ENCODE results near the gene CLEC2D. TPM values are rescaled to one million over a fixed set of nuclear protein-coding genes. Genes with fewer than 3 reads are reported as not detected.

The CLEC2D gene
- total RNA-seq, 1 donor from 2014 or later, result 18.7 TPM

- peak; percentile 10 for DNase-seq (ENCODE audit: low spot score)
- TF ChIP-seq EZH2 (IDR thresholded peaks at IDR 0.05) (no peak), EZH2phosphoT487 (IDR thresholded peaks at IDR 0.05) (no peak), CTCF (IDR thresholded peaks at IDR 0.05) (no peak)
- Histone ChIP-seq H3K79me2 (ENCODE audit: low read depth) (no peaks in the 10 kb centered on the region), H3K27me3 (no peaks in the 10 kb centered on the region), H3K4me3 (no peak overlapping the region), H4K20me1 (ENCODE audit: low read depth) (no peaks in the 10 kb centered on the region), H3K4me2 (no peak overlapping the region), H3K9me3 (ENCODE audit: low read depth) (no peaks in the 10 kb centered on the region), H3K36me3 (no peaks in the 10 kb centered on the region), H3K9ac (no peak overlapping the region), H3F3A (ENCODE audit: low read depth) (no peaks in the 10 kb centered on the region), H3K27ac (no peak overlapping the region), H2AFZ (replicated peaks) (peak overlapping the region; percentile 0), H3K4me1 (no peaks in the 10 kb centered on the region)
- no peaks in the 10 kb centered on the region for H3K27me3 Mint-ChIP-seq (ENCODE audit: insufficient read depth, low read depth)
- H3K9me3 Mint-ChIP-seq, result no peaks in the 10 kb centered on the region
- no peak overlapping the region for H3K4me3 Mint-ChIP-seq
- H3K36me3 Mint-ChIP-seq, result no peaks in the 10 kb centered on the region
- H3K4me1 Mint-ChIP-seq, result no peaks in the 10 kb centered on the region
- H3K27ac Mint-ChIP-seq, result peak overlapping the region; percentile 62
Measured at GRCh38 chr12:9745199-9745598, 75.7 kb downstream of the CLEC2D start.

Small RNA genes lying within 50 kb of the gene (small RNA-seq; reads per million reads assigned to genes)
- gene AC010186.4 (not detected), gene RNU6-700P (not detected)

Other genes starting within 250 kb of the CLEC2D start
- gene KLRB1, start 61.8 kb upstream of the CLEC2D start, total RNA-seq (ENCODE audit: low replicate concordance), result not detected in 2 replicates
- not detected in 2 replicates for gene CLECL1, start 63.4 kb downstream of the CLEC2D start, total RNA-seq (ENCODE audit: low replicate concordance)
- gene CD69, start 91.2 kb downstream of the CLEC2D start, total RNA-seq (ENCODE audit: low replicate concordance), result not detected in 2 replicates
- gene KLRF1, start 157.8 kb downstream of the CLEC2D start, total RNA-seq (ENCODE audit: low replicate concordance), result not detected in 2 replicates
- 0.28 and 1.0 TPM in 2 replicates for gene CLEC2B, start 199.6 kb downstream of the CLEC2D start, total RNA-seq (ENCODE audit: low replicate concordance)
- gene KLRF2, start 211.8 kb downstream of the CLEC2D start, total RNA-seq (ENCODE audit: low replicate concordance), result not detected in 2 replicates

All from neural progenitor cell (in vitro differentiated cells).